Activated naive CD4-positive, alpha-beta T cell treated with anti-CD3 and anti-CD28 coated beads for 36 hours (primary cell): ENCODE data around the gene HLA-DOB. TPM values are rescaled to one million over a fixed set of nuclear protein-coding genes. Genes with fewer than 3 reads are reported as not detected.

Experiments
- CTCF ChIA-PET: fragments of 350-600 bp; sonication (Branson Sonifier 250); formaldehyde crosslinking; loops from one replicate; lab custom pipeline; 2021; ENCODE audit warnings: antibody characterized with exemption; lab: Charles Lee
- DNase-seq: peaks from one replicate; pipeline ENCODE4 v3.0.0-alpha.2; 2020
- H3K27ac Mint-ChIP-seq: one replicate; pipeline ENCODE4 v1.8.0; 2021; ENCODE audit warnings: mild to moderate bottlenecking, mixed read lengths
- H3K27me3 Mint-ChIP-seq: one replicate; pipeline ENCODE4 v1.8.0; 2021; ENCODE audit warnings: low read depth, mixed read lengths
- H3K36me3 Mint-ChIP-seq: one replicate; pipeline ENCODE4 v1.8.0; 2021; ENCODE audit warnings: low read depth, mixed read lengths
- H3K4me1 Mint-ChIP-seq: one replicate; pipeline ENCODE4 v1.8.0; 2021; ENCODE audit warnings: low read depth, mixed read lengths
- H3K4me3 Mint-ChIP-seq: one replicate; pipeline ENCODE4 v1.8.0; 2021; ENCODE audit warnings: mild to moderate bottlenecking, moderate library complexity, mixed read lengths
- H3K9me3 Mint-ChIP-seq: one replicate; pipeline ENCODE4 v1.8.0; 2021; ENCODE audit warnings: mixed read lengths
- intact Hi-C: fragments of 100-400 bp; cut with micrococcal nuclease; formaldehyde crosslinking; loops from one replicate; pipeline ENCODE4 v1.15.1; 2023
- total RNA-seq, 2 experiments: library from RNA; stranded (reverse); gene quantifications; one replicate each; pipeline ENCODE4 v1.2.3, GENCODE V29; 2021

The HLA-DOB gene
- total RNA-seq, 2 experiments from 2014 or later: 0.91 to 1.1 TPM

DNA sequence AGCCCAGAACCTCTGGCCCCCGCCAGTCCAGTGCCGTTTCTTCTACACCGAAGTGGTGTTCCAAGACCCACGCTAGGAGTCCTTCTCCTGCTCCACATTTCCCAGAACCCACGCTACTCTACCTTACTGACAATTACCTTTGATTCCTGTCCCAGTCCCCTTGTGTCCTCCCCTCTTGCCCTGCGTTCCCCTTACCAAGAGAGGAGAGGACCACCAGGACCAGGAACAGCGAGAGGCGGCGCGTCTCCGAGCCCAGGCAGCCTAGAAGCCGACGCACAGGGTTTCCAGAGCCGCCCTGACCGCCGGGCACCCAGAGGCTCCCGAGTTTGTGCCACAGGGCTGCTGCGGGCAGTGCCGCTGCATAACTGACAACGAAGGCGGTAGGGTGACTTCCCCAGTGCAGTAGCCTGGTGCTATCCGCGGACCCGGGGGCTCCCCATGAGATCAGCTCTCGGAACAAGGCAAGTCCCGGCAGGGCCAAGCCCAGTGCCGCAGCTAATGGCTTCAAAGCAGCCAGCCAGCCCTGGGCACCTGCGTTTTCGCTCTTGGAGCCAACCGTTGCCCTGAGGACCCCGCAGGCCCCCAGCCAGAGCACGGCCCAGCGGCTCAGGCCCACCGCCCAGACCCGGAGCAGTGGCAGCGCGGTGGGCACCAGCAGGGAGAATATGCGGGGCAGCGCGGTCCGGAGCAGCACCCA is 36.2 kb upstream of the HLA-DOB start:
- no peaks in the 10 kb centered on the region for H3K27me3 Mint-ChIP-seq
- peak overlapping the region; percentile 100 for H3K4me3 Mint-ChIP-seq
- intact Hi-C loops: loop anchor here (1.0 to 5.0 kb wide), 4 partner anchors 9 to 724 kb away; partner anchors contain the start of genes ATF6B, PHF1 and PSMB8
- peak; percentile 88 for DNase-seq
- no peaks in the 10 kb centered on the region for H3K9me3 Mint-ChIP-seq
- peaks cover 67% of the 10 kb centered on the region for H3K4me1 Mint-ChIP-seq
- CTCF ChIA-PET: interaction anchor here (0.7 to 7.8 kb wide), 6 partner anchors 8 to 136 kb away, joined by 3 to 153 read pairs (median 12); partner anchors contain the start of genes PSMB8 and TAP2
- H3K27ac Mint-ChIP-seq: peak overlapping the region; percentile 99
- peaks cover 83% of the 10 kb centered on the region for H3K36me3 Mint-ChIP-seq

DNA sequence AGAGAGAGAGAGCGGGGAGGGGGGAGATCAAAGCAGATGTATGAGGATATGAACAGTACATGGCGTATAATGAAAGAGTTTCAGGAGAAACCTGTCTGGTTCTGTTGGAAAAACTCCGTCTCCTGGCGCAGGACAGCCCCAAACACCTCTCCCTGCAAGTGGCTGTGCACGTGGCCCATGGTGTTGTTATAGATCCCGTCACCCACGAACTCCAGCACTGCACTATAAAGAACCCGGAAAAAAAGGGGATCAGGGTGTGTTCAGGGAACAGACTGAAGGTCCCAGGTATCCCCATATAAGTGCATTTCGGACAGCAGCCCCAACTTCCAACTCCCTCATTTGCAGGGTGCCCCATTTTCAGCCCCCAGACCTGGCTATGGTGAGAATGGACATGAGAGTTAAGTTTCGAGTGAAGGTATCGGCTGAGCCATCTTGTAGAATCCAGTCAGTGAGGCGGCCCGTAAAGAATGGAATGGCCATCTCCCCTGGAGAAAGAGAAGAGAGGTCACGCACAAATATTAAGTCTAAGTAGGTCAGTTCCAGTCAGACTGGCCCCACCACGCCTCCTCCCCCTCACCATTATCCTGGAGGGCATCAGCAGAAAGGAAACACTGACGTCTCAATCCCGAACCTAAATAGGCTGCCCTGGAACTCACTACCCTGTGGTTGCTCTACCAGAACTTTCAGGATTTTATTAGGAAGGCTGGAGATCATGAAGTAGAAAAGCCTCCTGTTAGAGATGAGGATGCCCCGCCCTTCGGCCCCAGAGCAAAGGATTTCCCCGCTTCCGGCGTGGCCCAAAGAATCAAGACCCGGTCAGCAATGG is 35.4 kb upstream of the HLA-DOB start:
- Mint-ChIP-seq H3K36me3 (peaks cover 83% of the 10 kb centered on the region), H3K27me3 (no peaks in the 10 kb centered on the region), H3K9me3 (no peaks in the 10 kb centered on the region), H3K4me1 (peaks cover 67% of the 10 kb centered on the region), H3K27ac (peak overlapping the region; percentile 99), H3K4me3 (peak overlapping the region; percentile 100)
- CTCF ChIA-PET: interaction anchor here (1.1 to 7.8 kb wide), 3 partner anchors 13 to 16 kb away, joined by 6 to 153 read pairs (median 19); partner anchors contain the start of gene TAP2
- intact Hi-C loops: loop anchor here (2.0 to 5.0 kb wide), 3 partner anchors 560 to 723 kb away; partner anchors contain the start of genes ATF6B and PHF1
- DNase-seq: peak; percentile 52

DNA sequence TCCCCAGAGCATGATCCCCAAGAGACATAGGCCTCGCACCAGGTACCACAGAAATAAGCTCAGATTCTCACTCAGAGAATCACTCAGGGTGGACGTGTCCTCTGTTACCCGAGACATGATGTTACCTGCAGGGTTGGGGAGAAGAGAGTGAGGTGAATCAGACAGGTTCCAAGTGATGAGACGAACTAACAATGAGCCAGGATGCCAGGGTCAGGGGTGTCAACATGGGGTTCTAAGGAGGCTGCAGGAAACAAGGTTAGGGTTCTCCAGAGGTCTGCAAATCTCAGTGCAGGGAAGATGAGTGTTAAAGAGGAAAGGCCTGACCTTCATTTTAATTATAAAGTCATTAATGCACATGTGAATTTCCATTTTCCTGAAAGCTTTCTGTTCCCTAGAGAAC is 34.2 kb upstream of the HLA-DOB start:
- peak overlapping the region; percentile 99 for H3K27ac Mint-ChIP-seq
- peaks cover 66% of the 10 kb centered on the region for H3K4me1 Mint-ChIP-seq
- DNase-seq: no peak
- intact Hi-C loops: loop anchor here (5.0 kb wide), 2 partner anchors 561 to 654 kb away; partner anchors contain the start of gene PHF1
- CTCF ChIA-PET: interaction anchor here (1.1 to 3.4 kb wide), 2 partner anchors 12 to 134 kb away, joined by 3 to 19 read pairs; partner anchors contain the start of gene TAP2
- no peaks in the 10 kb centered on the region for H3K27me3 Mint-ChIP-seq
- peak overlapping the region; percentile 100 for H3K4me3 Mint-ChIP-seq
- H3K9me3 Mint-ChIP-seq: no peaks in the 10 kb centered on the region
- H3K36me3 Mint-ChIP-seq: peaks cover 84% of the 10 kb centered on the region

DNA sequence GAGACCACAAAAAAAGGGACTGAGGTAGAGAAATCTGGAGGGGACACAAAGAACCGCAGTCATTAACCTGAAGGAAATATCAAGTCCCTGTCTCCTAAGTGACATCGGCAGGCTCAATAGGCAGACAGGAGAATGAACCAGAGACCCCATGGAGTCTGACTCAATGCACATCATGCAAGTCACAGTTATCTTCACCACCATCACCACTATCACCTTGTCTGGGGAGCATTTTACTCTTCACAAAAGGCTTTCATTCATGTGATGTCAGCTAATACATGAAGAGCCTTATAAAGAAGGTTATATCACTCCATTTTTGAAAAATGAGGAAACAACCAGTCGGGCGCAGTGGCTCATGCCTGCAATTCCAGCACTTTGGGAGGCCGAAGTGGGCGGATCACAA is 32.3 kb upstream of the HLA-DOB start:
- Mint-ChIP-seq H3K27me3 (no peaks in the 10 kb centered on the region), H3K9me3 (no peaks in the 10 kb centered on the region), H3K4me1 (peaks cover 59% of the 10 kb centered on the region), H3K4me3 (peak overlapping the region; percentile 10), H3K27ac (peak overlapping the region; percentile 99), H3K36me3 (peaks cover 86% of the 10 kb centered on the region)
- no peak for DNase-seq
- intact Hi-C loops: loop anchor here (10.0 kb wide), 3 partner anchors 466 to 1184 kb away; partner anchors contain the start of genes C6orf47, CSNK2B, GPANK1 and LY6G5B
- CTCF ChIA-PET: interaction anchor here (0.6 to 3.4 kb wide), 2 partner anchors 10 to 19 kb away, joined by 5 to 19 read pairs; partner anchors contain the start of gene TAP2

DNA sequence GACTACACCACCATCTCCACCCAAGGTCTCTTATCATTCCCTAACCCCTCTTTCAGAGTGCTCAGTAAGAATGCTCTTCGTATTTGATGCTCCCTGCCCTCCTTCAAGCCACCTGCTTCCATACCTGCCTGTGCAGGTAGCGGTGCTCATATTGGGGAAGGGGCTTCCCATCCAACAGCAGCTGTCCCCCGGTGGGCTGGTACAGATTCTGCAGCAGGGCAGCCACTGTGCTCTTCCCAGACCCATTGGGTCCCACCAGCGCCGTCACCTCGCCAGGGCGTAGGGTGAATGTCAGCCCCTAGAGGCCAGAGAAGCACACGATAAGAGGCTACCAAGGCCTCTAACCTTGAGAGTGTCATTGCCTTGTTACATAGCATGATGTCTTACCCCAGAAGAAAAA is 31.0 kb upstream of the HLA-DOB start:
- Mint-ChIP-seq H3K4me1 (peaks cover 62% of the 10 kb centered on the region), H3K4me3 (peak overlapping the region; percentile 14), H3K36me3 (peaks cover 93% of the 10 kb centered on the region), H3K27me3 (no peaks in the 10 kb centered on the region), H3K27ac (peak overlapping the region; percentile 99), H3K9me3 (no peaks in the 10 kb centered on the region)
- no peak for DNase-seq
- intact Hi-C loops: loop anchor here (10.0 kb wide), 3 partner anchors 467 to 1183 kb away; partner anchors contain the start of genes C6orf47, CSNK2B, GPANK1 and LY6G5B
- CTCF ChIA-PET: no interaction called here

DNA sequence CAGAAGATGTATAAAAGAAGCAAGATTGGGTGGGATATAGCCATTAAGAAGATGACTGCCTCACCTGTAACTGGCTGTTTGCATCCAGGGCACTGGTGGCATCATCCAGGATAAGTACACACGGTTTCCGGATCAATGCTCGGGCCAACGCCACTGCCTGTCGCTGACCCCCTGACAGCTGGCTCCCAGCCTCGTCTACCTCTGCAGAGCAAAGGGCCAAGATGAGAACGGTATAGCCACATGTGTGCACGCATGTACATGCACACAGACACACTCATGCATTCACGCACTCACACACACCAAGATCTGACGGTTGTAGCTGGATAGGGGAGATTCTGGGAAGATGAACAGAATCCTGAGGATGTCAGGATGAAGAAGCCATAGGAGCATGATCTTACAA is 30.2 kb upstream of the HLA-DOB start:
- no peaks in the 10 kb centered on the region for H3K9me3 Mint-ChIP-seq
- CTCF ChIA-PET: interaction anchor here (1.0 to 10.6 kb wide), 3 partner anchors 22 to 430 kb away, joined by 3 to 204 read pairs (median 3); partner anchors contain the start of gene B3GALT4
- peak overlapping the region; percentile 99 for H3K27ac Mint-ChIP-seq
- no peaks in the 10 kb centered on the region for H3K27me3 Mint-ChIP-seq
- peaks cover 66% of the 10 kb centered on the region for H3K4me1 Mint-ChIP-seq
- no peak for DNase-seq
- intact Hi-C loops: loop anchor here (10.0 kb wide), 3 partner anchors 468 to 1182 kb away; partner anchors contain the start of genes C6orf47, CSNK2B, GPANK1 and LY6G5B
- peak overlapping the region; percentile 14 for H3K4me3 Mint-ChIP-seq
- peaks cover 93% of the 10 kb centered on the region for H3K36me3 Mint-ChIP-seq

DNA sequence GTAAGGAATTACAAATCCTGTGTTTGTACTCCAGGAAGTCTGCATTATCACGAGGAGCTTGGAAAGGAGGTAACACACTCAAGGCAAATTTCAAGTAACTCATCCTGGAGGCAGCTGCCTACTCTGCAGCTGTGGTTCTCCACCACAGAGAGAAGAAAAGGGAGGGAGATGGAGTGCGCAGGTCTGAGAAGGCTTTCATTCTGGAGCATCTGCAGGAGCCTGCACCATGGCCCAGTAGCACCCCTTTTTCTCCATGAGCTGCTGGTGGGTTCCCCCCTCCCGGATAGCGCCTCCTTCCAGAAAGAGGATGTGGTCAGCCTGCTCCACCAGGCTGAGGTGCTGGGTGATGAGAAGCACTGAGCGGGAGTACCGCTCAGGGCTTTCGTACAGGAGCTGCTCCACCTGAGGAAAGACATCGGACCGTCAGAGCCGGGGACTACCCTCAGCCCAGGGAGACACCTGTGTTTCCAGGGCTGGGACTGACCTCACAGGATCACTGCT is 28.6 kb upstream of the HLA-DOB start:
- intact Hi-C loops: loop anchor here (2.0 to 10.0 kb wide), 4 partner anchors 49 to 1181 kb away; partner anchors contain the start of genes C6orf47, CSNK2B, GPANK1 and LY6G5B
- CTCF ChIA-PET: interaction anchor here (0.8 to 10.6 kb wide), 10 partner anchors 8 to 140 kb away, joined by 3 to 204 read pairs (median 4); partner anchors contain the start of genes BRD2, HLA-DMA, PSMB9 and TAP1

DNA sequence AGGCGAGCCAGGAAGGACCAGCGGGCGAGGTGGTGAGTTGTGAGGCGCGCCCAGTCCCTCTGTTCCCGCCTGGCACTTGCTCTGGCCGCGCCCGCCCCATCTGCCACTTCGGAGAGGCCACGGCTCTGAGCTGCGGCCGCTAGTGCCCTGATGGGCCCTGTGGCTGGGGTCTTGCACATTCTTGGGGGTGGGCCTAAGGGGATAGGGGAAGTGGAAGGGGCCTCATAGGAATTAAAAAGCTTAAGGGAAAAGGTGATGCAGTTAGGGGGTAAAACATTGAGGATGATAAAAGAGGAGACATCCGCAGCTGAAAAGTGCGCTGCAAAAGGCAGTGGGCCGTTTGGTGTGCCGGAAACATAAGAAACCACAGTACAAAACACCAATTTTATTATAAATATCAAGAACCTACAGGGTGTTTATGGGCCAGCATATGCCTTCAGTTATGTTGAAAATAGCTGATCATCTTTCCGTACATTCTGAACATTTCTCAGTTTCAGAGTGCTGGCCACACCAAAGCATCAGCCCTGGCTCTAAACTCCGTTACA is 28.1 kb upstream of the HLA-DOB start:
- H3K9me3 Mint-ChIP-seq: no peaks in the 10 kb centered on the region

More for the DNA sequence above, 28.6 kb upstream of the HLA-DOB start:
- H3K27me3 Mint-ChIP-seq: no peaks in the 10 kb centered on the region
- H3K9me3 Mint-ChIP-seq: no peaks in the 10 kb centered on the region
- H3K36me3 Mint-ChIP-seq: peaks cover 92% of the 10 kb centered on the region
- H3K27ac Mint-ChIP-seq: peak overlapping the region; percentile 99
- peaks cover 68% of the 10 kb centered on the region for H3K4me1 Mint-ChIP-seq
- peak overlapping the region; percentile 98 for H3K4me3 Mint-ChIP-seq
- DNase-seq: peak; percentile 74

DNA sequence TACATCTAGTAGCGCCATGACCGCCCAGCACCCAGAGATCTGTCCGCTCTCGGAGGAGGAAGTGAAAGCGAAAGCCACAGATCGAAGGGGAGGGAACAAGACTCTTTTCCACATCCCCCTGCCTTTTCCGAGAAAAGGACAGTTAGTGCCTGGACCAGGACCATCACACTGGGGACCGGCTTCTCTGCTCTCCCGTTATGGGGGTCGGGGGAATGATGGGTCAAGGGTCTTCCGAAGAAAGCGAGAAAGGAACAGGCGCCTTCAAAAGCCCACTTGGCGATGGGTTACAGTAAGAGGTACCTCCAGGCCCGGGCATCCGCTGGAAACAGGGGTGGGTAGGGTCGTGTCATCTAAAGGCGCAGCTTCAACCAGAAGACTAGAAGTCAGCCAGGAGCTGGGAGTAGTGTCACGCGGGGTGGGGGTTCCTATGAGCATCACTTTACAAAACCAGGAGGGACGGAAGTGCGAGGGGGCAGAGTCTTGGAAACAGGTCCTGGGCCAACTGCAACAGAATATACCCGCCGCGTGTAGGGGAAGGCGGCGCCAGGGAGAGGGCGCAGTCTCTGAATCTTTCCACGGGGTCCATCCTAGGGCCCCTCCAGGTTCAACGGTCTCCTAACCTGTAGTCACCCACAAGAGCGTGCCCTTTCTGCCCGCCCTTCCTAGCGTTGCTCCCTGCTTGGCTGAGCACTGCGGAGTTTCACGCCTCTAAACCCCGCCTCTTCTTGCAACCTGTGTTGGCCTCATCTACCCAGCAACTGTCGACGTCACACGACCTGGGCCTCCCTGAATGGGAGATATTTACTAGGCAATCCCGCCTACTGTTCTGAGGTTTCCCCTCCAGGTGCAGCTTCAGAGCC is 27.4 kb upstream of the HLA-DOB start, which contains the start of gene PSMB8:
Gene PSMB8 (minus strand): TSS at position 69 of the 860 bp plus-strand sequence. CDS start 51 bp downstream, at position 18.
- peak within 1 kb of the TSS; percentile 99 for H3K27ac Mint-ChIP-seq
- H3K9me3 Mint-ChIP-seq: no peaks in the 10 kb centered on the region
- peak within 1 kb of the TSS; percentile 98 for H3K4me3 Mint-ChIP-seq
- CTCF ChIA-PET: interaction anchor here (0.5 to 10.6 kb wide), 8 partner anchors 10 to 140 kb away, joined by 3 to 204 read pairs (median 4); partner anchors contain the start of genes BRD2, HLA-DMA, PSMB9 and TAP1
- no peaks in the 10 kb centered on the region for H3K27me3 Mint-ChIP-seq
- H3K4me1 Mint-ChIP-seq: peaks cover 71% of the 10 kb centered on the region
- peak; percentile 100 for DNase-seq
- peaks cover 87% of the 10 kb centered on the region for H3K36me3 Mint-ChIP-seq
- intact Hi-C loops: loop anchor here (1.0 to 10.0 kb wide), 10 partner anchors 9 to 1179 kb away; partner anchors contain the start of genes AGPAT1, C6orf47, CLIC1 and CSNK2B

More for the DNA sequence above, 28.1 kb upstream of the HLA-DOB start:
- Mint-ChIP-seq H3K4me3 (peak overlapping the region; percentile 98), H3K36me3 (peaks cover 91% of the 10 kb centered on the region), H3K27ac (peak overlapping the region; percentile 99), H3K4me1 (peaks cover 68% of the 10 kb centered on the region), H3K27me3 (no peaks in the 10 kb centered on the region)
- no peak for DNase-seq
- CTCF ChIA-PET: interaction anchor here (0.5 to 10.6 kb wide), 12 partner anchors 9 to 141 kb away, joined by 3 to 204 read pairs (median 4); partner anchors contain the start of genes BRD2, HLA-DMA, PSMB9 and TAP1
- intact Hi-C loops: loop anchor here (1.0 to 10.0 kb wide), 10 partner anchors 8 to 1180 kb away; partner anchors contain the start of genes AGPAT1, C6orf47, CLIC1 and CSNK2B
